ENCODE results near the gene GJA1. TPM values are rescaled to one million over a fixed set of nuclear protein-coding genes. Genes with fewer than 3 reads are reported as not detected.

GJA1 gene
- total RNA-seq, 2 experiments from 2014 or later = 0.09 TPM; not detected in 1

DNA sequence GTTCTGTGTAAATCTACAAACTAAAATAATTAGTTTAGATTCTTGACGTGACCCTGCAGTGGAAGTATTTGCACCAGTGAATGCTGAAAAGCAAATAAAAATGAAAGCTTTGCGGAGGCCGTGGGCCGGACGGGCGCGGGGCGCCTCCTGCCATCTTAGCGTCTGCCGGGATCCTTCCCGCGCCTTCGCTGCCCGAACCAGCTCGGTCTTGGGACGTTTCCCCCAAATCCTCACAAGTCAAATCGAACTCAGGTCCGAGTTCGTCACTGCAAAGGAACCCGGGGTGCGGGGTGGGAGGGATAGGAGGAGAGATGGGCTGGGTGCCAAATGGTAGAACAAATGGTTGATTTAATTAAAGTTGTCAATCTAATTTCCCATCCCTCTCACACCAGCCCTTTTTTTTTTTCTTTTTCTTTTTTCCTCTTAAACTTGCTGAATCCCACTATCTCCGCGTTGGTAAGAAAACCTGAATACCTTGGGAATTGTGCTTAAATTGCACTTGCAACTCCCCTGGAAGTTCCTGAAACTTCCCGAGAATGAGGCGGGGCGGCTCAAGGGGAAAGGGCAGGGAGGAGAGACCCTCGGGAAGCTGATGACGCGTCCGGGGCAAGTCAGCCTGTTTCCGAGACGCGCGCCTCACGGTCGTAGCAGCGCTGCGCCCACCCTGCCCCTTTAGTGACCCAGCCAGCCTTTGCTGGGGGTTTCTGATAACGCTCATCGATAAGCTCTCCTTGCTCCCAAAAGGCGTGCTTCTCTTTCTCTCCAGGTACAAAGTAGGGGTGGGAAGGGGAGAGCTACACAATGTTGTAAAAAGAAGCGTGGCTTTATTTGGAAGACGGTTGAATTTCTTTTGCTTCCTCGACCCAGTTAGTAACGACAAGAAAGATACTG, 1.8 kb downstream of the GJA1 start:
- Mint-ChIP-seq H3K4me3 (peak overlapping the region; percentile 52), H3K27me3 (peaks cover 37% of the 10 kb centered on the region), H3K9me3 (no peaks in the 10 kb centered on the region), H3K4me1 (ENCODE audit: low read depth) (peaks cover 17% of the 10 kb centered on the region), H3K27ac (no peak overlapping the region), H3K36me3 (ENCODE audit: low read depth) (no peaks in the 10 kb centered on the region)
- ChIA-PET CTCF (no interaction called here), POLR2A (no interaction called here)
- intact Hi-C loops (cut with micrococcal nuclease) = loop anchor here (10.0 kb wide), 1 partner anchor 598 kb away; no protein-coding TSS in a partner anchor
- TF ChIP-seq, protein P1, sequence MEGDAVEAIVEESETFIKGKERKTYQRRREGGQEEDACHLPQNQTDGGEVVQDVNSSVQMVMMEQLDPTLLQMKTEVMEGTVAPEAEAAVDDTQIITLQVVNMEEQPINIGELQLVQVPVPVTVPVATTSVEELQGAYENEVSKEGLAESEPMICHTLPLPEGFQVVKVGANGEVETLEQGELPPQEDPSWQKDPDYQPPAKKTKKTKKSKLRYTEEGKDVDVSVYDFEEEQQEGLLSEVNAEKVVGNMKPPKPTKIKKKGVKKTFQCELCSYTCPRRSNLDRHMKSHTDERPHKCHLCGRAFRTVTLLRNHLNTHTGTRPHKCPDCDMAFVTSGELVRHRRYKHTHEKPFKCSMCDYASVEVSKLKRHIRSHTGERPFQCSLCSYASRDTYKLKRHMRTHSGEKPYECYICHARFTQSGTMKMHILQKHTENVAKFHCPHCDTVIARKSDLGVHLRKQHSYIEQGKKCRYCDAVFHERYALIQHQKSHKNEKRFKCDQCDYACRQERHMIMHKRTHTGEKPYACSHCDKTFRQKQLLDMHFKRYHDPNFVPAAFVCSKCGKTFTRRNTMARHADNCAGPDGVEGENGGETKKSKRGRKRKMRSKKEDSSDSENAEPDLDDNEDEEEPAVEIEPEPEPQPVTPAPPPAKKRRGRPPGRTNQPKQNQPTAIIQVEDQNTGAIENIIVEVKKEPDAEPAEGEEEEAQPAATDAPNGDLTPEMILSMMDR (IDR thresholded peaks at IDR 0.05) = no peak
- ATAC-seq (peak; percentile 45), DNase-seq (peak; percentile 20)

DNA sequence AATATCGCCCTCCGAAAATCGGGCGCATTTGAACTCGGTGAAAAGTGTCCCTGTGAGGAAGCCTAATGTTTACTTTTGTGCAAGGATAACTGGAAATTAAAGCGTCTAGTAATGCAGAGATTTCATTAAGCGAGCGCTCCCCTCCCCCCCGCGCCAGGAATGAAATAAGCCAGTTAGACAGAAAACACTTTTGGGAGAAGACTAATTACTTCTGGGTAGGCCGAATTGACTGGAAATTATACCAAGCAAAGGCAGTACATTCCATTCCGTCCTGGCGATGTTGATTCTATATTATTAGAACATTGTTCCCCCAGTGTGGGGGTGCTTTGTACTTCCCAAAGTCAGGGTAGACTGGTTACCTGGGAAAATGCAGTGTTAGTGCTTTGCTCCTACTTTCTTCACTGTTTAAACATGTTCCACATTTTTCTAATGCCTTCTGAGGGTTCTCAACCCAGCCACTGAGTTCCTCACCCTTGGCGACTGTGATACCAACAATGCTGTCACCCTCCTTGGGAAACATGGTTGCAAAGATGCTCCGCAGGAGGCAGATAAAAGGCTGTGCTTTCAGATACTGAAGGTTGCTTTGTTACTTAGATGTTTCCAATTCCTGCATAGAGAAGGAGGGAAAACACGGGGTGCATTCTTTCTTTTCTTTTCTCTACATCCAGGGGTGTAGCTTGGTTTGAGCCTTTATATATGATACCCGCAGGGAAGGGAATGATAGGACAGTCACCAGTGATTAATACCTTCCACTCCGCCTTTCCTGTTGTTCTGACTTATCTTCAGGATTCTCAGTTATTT, 2.6 kb downstream of the GJA1 start:
- ATAC-seq = no peak
- no peak overlapping the region for H3K27ac Mint-ChIP-seq

DNA sequence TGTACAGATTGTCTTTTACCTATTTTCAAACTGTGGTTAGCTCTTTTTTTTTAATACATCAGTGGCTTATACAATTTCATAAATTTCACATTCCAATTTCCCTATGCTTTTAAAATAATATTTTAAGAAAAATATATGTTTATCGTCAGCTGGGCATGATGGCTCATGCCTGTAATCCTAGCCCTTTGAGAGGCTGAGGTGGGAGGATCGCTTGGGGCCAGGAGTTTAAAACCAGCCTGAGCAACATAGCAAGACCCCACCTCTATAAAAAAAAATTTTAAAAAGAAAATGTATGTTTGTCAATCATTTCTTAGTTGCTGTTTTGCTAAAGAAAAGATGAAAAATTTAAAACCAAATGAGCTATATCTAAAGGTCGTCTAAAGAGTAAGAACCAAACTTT, 3.4 kb downstream of the GJA1 start:
- H3K4me3 Mint-ChIP-seq = no peak overlapping the region
- ATAC-seq (no peak), DNase-seq (no peak)
- peaks cover 40% of the 10 kb centered on the region for H3K27me3 Mint-ChIP-seq
- intact Hi-C loops (cut with micrococcal nuclease) = loop anchor here (10.0 kb wide), 1 partner anchor 596 kb away; no protein-coding TSS in a partner anchor
- ChIA-PET POLR2A (no interaction called here), CTCF (interaction anchor here (1.5 kb wide), 1 partner anchor 16 kb away, joined by 3 read pairs; no protein-coding TSS in a partner anchor)
- H3K9me3 Mint-ChIP-seq = no peaks in the 10 kb centered on the region
- H3K4me1 Mint-ChIP-seq (ENCODE audit: low read depth) = peaks cover 17% of the 10 kb centered on the region
- TF ChIP-seq, protein P1 (IDR thresholded peaks at IDR 0.05) = no peak
- no peak overlapping the region for H3K27ac Mint-ChIP-seq
- H3K36me3 Mint-ChIP-seq (ENCODE audit: low read depth) = no peaks in the 10 kb centered on the region

More for the DNA sequence above, 2.6 kb downstream of the GJA1 start:
- peak; percentile 3 for DNase-seq
- intact Hi-C loops (cut with micrococcal nuclease) = loop anchor here (10.0 kb wide), 1 partner anchor 597 kb away; no protein-coding TSS in a partner anchor
- no peaks in the 10 kb centered on the region for H3K9me3 Mint-ChIP-seq
- CTCF ChIA-PET = no interaction called here
- TF ChIP-seq, protein P1 (IDR thresholded peaks at IDR 0.05) = no peak
- H3K27me3 Mint-ChIP-seq = peaks cover 39% of the 10 kb centered on the region
- POLR2A ChIA-PET = no interaction called here
- H3K36me3 Mint-ChIP-seq (ENCODE audit: low read depth) = no peaks in the 10 kb centered on the region
- H3K4me3 Mint-ChIP-seq = peak overlapping the region; percentile 52
- H3K4me1 Mint-ChIP-seq (ENCODE audit: low read depth) = peaks cover 17% of the 10 kb centered on the region

DNA sequence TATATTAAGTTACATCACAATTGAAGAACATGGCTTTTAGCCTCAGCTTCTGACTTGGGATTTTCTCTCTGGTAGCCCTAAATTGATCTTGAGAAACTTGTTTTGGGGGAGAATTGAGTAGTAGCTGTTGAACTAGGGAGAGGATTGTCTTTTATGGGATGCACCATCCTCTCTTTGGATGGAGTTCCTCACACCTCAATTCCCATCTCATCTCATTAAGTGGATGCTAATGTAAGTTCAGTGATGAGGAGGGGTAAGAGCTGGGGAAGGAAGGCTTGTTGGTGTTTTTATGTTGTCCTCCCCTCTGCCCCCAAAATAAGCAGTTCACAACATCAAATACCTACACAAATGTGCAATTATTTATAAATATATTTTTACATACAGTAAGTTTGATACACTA, 4.0 kb downstream of the GJA1 start:
- TF ChIP-seq, protein P1 (IDR thresholded peaks at IDR 0.05) = no peak
- CTCF ChIA-PET = interaction anchor here (1.5 kb wide), 1 partner anchor 15 kb away, joined by 3 read pairs; no protein-coding TSS in a partner anchor
- H3K27ac Mint-ChIP-seq = no peak overlapping the region

More for the DNA sequence above, 4.0 kb downstream of the GJA1 start:
- intact Hi-C loops (cut with micrococcal nuclease) = loop anchor here (10.0 kb wide), 1 partner anchor 595 kb away; no protein-coding TSS in a partner anchor
- POLR2A ChIA-PET = no interaction called here
- H3K36me3 Mint-ChIP-seq (ENCODE audit: low read depth) = no peaks in the 10 kb centered on the region
- H3K9me3 Mint-ChIP-seq = no peaks in the 10 kb centered on the region
- H3K4me3 Mint-ChIP-seq = no peak overlapping the region
- ATAC-seq (no peak), DNase-seq (no peak)
- peaks cover 37% of the 10 kb centered on the region for H3K27me3 Mint-ChIP-seq
- H3K4me1 Mint-ChIP-seq (ENCODE audit: low read depth) = peaks cover 17% of the 10 kb centered on the region
